Astrocyte (in vitro differentiated cells and primary cell): ENCODE results near the gene PLEKHG1.

Experiments
- CTCF ChIP-seq: IDR thresholded peaks from 2 replicates; pipeline ENCODE4 v1.5.1; 2011; ENCODE audit warnings: low read depth, mild to moderate bottlenecking, inconsistent platforms, low read length, moderate library complexity; ENCODE audit not compliant: insufficient read depth
- EZH2 ChIP-seq: IDR thresholded peaks from 2 replicates; pipeline ENCODE4 v1.6.1; 2012; ENCODE audit warnings: mild to moderate bottlenecking, low read length, inconsistent platforms; ENCODE audit not compliant: insufficient read depth

GRCh38 chr6:150638765-150639164, 39.1 kb downstream of the PLEKHG1 start:
- TF ChIP-seq EZH2 (no peak), CTCF (no peak)
